Measurements from ENCODE around the gene SEPTIN8.

The SEPTIN8 gene

GRCh38 chr5:132763181-132764036 lies 13.6 kb downstream of the SEPTIN8 start:
- no peak for DNase-seq

GRCh38 chr5:132762246-132763000 lies 14.6 kb downstream of the SEPTIN8 start:
- no peak for DNase-seq

DNA sequence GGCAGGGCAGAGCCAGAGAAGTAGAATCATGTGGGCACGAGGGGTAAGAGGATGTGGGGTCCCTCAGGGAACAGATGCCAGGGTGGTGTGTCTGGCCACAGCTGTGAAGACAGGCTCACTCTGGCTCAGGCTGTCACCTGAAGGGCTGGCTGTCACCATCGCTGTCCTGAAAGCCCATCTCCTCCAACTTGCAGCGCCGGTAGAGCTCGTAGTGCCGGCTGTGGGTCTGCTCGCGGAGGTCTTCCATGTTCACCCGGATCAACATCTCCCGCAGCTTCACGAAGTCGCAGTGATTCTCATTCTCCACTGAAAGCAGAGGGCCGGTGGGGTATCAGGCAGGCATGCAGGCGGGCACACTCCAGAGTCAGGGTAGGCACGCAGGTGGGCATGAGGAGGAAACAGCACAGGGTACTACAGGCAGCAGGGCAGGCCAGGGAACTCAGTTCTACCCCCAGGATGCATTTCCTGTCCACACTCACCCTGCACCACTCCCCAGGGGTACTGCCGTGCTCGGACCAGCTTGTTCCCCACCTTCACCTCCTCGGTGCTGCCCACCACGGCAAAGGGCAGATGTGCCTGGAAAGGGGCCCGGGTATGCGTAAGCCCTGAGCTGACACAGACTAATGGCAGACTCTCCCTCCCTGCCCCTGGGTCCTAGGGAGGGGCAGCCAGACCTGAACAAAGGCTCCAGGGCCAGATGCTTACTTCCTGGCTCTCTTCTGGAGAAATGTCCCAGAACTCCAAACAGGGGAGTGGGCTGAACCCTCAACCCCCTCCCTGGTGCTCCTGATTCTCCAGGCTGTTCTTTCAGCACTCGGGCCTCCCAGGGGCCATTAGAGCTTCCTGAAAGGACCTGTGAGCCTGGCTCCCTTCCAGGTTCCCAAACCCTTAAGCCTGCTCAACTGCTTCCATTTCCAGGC lies 15.5 kb downstream of the SEPTIN8 start:
- DNase-seq, result no peak

- no peak for DNase-seq
These were observed 16.3 kb downstream of the SEPTIN8 start for GRCh38 chr5:132760601-132761317.

GRCh38 chr5:132760049-132760420 lies 17.0 kb downstream of the SEPTIN8 start:
- DNase-seq, result no peak

- DNase-seq, result no peak
These were observed 17.7 kb downstream of the SEPTIN8 start for GRCh38 chr5:132759114-132760048.

DNA sequence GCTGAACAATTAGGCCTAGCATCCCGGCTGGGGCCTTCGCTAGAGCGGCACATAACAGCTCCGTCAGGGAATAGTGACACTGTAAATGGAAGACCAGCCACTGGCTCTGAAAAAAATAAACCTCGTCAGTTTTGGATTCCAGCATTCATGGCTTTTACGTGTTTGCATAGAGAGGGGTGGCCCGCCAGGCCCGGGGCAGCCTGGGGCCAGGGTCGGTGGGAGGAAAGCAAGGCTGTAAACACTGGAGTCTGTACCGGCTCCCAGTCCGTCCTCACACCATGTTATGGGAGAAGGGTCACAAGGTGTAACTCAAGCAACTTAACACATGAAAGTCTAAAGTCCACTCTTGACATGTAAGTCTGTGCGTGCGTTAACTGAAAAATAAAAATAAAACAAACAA lies 18.6 kb downstream of the SEPTIN8 start:
- no peak for DNase-seq

GRCh38 chr5:132756542-132756941 lies 20.5 kb downstream of the SEPTIN8 start:
- no peak for DNase-seq

GRCh38 chr5:132754947-132755346 lies 22.1 kb downstream of the SEPTIN8 start:
- DNase-seq, result no peak

DNA sequence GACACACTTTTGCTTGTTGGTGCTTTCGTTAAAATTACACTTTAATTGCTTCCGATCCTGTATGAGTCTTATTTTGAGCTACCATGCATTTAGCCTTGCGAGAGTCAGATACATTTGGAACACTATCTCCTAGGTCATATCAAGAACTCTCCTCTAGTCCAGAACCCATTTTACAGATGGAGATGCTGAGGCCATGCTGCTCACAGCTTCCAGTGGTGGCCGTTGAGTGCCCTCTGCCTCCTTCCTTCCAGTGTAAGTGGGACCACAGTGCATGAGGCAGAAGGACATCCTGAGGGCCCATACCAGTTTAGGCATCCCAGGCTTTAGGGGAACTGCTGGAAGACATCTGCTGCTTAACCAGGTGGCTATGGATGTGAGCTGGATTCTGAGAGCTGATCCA lies 22.9 kb downstream of the SEPTIN8 start:
- no peak for DNase-seq

- DNase-seq, result peak; percentile 23
These were observed 23.7 kb downstream of the SEPTIN8 start for GRCh38 chr5:132753135-132753987.

DNA sequence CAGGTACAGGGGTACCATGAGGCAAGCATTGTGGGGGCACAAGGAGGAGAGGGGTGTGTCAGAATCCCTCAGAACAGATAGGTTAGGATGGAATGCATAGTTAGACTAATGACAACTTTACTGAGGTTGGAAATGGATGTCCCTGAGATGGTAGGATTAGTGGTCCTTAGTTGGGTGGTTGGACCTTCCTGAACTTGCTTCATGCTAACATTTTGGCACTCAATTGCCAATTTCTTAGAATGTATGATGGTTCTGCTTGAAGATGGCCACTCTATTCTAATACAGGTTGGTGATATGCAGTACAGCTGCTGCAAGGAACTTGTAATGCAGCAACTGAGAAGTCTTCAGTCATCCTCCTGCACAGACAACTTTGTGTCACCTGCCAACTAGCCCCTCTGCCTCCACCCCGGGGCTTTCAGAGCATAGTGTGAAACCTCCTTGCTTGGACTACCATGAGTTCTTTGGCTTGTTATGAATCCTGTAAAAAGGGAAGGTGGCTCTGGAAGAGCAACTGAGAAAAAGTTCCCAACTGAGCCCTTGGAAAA lies 24.4 kb downstream of the SEPTIN8 start:
- no peak for DNase-seq

GRCh38 chr5:132751971-132752580 lies 25.0 kb downstream of the SEPTIN8 start:
- no peak for DNase-seq

- DNase-seq, result no peak
These were observed 25.6 kb downstream of the SEPTIN8 start for GRCh38 chr5:132751444-132751843.

DNA sequence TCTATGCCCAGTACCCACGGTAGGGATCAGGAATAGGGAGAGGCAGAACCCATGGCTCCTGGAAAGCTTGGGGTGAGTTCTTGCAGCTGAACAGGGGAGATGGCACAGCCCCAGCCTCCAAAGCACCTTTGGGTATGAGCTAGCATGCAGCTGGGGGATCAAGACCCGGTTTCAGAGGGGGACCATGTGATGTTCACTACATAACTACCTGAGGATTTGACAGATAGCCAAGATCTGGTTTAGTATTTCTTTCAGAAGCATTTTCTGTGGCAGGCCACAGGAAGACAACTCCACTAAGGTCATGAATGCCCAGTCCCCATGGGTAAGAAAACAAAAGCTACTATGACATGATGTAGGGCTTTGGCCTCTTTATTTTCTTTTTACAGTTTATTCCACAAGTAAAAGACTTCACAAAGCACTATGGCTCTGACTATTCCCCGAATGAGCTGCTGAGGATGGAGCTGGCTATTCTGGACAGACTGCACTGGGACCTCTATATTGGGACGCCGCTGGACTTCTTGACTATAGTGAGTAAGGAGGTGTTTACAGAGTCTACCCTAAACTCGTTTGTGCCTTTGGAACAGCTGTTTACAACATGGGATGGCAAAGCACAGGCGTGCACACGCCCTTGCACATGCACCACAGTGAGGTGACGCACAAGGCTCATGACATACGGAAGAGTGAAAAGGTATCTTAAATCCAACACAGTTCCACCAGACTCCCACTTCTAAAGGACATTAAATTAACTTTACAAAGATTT lies 26.4 kb downstream of the SEPTIN8 start:
- DNase-seq, result no peak

- peak; percentile 79 for DNase-seq
These were observed 27.5 kb downstream of the SEPTIN8 start for GRCh38 chr5:132749506-132749905.

DNA sequence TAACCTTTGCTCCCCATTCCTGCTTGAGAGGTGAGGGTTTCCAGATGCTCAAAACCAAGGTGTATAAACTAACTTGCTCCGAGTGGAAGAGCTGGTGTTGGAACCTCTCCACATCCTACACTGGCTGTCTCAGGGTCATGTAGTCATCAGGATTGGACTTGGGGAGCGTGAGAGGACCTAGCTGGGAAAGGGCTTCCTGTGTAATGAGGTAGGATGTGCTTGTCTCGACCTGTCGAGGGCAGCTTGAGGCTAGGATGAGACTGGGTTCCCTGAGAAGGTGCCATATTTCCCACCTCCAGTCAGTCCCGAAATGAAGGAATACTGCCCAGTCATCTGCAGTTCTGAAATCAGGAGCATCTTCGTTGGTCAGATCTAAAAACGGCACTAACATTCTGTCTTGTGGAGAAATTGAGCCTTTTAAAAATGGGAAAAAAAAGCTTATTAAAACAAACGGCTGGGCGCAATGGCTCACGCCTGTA lies 28.5 kb downstream of the SEPTIN8 start:
- DNase-seq, result no peak

DNA sequence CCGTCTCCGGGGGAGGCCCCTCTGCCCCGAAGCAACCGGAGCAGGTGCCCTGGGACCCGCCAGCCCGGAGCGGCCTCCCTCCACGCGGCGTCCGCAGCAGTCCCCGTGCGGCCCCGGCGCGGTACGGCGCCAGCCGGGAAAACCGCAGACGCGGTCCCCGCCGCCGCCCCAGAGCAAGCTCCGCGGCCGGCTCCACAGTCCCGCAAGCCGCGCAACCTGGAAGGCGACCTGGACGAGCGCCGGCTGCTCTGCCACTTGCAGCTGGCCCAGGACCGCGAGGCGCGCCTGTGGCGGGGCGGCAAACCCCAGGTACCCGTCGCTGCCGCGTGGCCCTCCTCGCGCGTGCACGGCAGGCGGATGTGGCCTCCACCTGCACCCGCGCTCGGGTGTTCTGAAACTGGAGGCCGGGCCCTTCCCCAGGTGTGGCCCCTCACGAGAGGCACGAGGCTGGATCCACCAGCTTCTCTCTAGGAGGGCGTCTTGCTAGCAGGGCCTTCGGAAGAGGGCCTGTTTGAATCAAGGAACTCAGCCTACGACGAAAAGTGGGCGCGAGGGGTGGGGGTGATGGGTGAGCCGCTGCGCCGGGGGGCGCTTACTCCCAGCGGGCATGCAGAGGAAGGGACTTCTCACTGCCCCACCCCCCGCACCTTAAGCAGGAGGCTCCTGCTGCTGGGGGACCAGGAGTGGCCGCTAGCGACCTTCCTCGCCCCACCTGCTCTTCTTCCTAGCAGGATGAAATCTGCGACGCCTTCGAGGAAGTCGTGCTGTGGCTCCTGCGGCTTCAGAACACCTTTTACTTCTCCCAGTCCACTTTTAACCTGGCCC lies 29.2 kb downstream of the SEPTIN8 start:
- DNase-seq, result no peak
